Effector memory CD8-positive, alpha-beta T cell (primary cell): ENCODE measurements around the gene PCNX3.

Experiments
- ATAC-seq: fragments of 150-1000 bp; cut with Tn5 transposase; replicated peaks from 2 replicates; pipeline ENCODE4 v1.10.0; 2021; ENCODE audit warnings: mild to moderate bottlenecking, moderate library complexity
- DNase-seq, 3 experiments: peaks; one replicate each; pipeline ENCODE4 v3.0.0; 2021
- H3K27ac Mint-ChIP-seq, 2 donors: one replicate each; pipeline ENCODE4 v1.8.0; 2022; ENCODE audit warnings: mild to moderate bottlenecking in 2 of 2, mixed read lengths in 2 of 2, moderate library complexity in 2 of 2
- H3K27me3 Mint-ChIP-seq, 2 donors: one replicate each; pipeline ENCODE4 v1.8.0; 2022; ENCODE audit warnings: mixed read lengths in 2 of 2
- H3K36me3 Mint-ChIP-seq: one replicate; pipeline ENCODE4 v1.8.0; 2022; ENCODE audit warnings: mild to moderate bottlenecking, moderate library complexity, mixed read lengths; ENCODE audit not compliant: insufficient read depth
- H3K4me1 Mint-ChIP-seq, 2 donors: one replicate each; pipeline ENCODE4 v1.8.0; 2022; ENCODE audit warnings: low read depth in 2 of 2, mixed read lengths in 2 of 2
- H3K4me3 Mint-ChIP-seq, 2 donors: one replicate each; pipeline ENCODE4 v1.8.0; 2022; ENCODE audit warnings: mild to moderate bottlenecking in 2 of 2, mixed read lengths in 2 of 2, moderate library complexity in 2 of 2
- H3K9me3 Mint-ChIP-seq, 2 donors: one replicate each; pipeline ENCODE4 v1.8.0; 2022; ENCODE audit warnings: mixed read lengths in 2 of 2

PCNX3 gene

DNA sequence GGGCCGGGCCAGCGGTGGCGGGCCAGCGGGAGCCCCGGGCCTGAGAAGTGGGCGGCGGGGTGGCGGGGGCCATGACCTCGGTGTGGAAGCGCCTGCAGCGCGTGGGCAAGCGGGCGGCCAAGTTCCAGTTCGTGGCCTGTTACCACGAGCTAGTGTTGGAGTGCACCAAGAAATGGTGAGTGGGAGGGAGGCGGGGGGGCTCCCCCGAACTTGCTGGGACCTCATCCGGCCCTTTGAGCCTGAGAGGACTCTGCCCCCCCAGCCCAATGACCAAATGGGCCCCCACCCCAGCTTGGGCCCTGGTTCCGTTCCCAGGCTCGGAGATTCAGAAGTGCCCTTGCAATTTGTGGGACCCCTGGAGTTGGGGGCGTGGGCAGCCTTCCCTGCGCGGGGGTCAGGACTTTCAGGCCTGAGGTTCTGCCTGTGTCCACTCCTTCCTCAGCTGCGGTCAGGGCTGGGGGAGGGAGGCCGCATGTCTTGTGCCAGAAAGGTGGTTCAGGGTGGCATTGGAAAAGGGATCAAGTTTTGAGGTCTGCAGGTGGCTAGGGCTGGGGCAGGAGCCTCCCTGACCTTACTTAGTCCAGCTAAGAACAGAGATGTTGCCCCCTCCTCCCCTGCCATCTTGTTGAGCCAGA is 39.2 kb upstream of the PCNX3 start:
- DNase-seq (no peak), ATAC-seq (no peak)
- H3K4me1 Mint-ChIP-seq, result peaks cover 51 to 59% of the 10 kb centered on the region in 2 donors
- H3K27me3 Mint-ChIP-seq, result no peaks in the 10 kb centered on the region
- H3K36me3 Mint-ChIP-seq, result peaks cover 82% of the 10 kb centered on the region
- peak overlapping the region; percentile 86 to 87 for H3K4me3 Mint-ChIP-seq
- H3K9me3 Mint-ChIP-seq, result no peaks in the 10 kb centered on the region
- peak overlapping the region; percentile 76 to 98 for H3K27ac Mint-ChIP-seq

DNA sequence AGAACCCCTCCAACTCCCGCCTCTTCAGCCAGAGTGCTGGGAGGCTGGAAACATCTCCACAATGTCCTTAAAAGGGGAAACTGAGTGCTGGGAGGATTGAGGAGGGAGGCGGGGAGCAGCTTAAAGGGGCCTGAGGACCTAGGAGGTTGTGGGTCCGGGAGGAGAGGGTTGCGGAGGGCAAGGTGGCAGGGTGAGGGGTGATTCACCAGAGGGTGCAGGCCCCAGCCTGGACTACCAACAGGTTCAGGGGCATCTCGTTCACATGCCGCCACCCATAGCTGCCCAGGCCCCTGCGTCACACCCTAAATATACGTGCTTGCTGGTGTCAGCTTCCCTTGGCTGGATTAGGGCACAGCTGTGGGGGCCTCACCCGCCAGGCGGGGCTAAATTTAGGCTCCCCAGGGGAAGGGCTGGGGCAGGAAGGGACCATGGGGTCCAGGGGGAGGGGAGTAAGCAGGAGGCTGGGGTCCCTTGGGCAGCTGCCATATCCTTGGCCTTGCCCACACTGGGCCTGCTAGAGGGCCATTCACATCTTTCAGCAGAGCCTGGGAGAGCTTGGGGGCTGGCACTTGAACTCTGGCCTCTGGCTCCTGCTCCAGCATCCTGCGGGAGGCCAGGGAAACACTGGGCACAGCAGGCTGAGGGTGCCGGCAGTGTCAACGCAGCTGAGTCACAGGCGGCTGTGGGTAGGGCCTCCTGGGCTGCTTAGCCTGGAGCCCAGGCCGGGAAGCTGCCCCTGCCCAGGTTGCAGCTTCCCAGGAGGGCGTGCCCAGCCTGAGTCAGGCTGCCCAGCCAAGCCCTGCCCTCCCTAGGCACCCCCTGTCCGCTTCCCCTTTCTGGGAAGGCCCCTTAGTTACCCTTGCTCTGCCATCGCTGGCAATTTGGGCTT is 38.5 kb upstream of the PCNX3 start:
- Mint-ChIP-seq H3K4me3 (peak overlapping the region; percentile 86 to 87), H3K27ac (peak overlapping the region; percentile 76 to 98), H3K4me1 (peaks cover 49 to 52% of the 10 kb centered on the region in 2 donors), H3K27me3 (no peaks in the 10 kb centered on the region), H3K36me3 (peaks cover 78% of the 10 kb centered on the region), H3K9me3 (no peaks in the 10 kb centered on the region)
- DNase-seq (peak in 1 of 3 experiments; percentile 37), ATAC-seq (peak; percentile 3)

DNA sequence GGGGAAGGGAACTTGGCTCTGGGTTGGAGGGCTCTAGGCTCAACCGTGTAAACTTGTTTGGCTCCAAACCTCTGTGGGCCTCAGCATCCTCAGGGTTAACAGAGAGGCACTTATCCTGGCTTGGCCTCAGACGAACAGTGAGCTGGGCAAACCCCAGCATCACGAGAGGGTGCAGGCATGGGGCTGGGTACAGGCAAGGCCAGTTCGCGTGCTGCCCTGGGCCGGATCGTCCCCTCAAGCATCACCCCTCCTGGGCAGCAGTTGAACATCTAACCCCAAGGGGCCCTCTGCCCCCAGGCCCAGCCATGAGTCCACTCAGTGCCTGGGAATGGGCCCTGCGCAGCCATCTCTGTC is 37.8 kb upstream of the PCNX3 start:
- H3K36me3 Mint-ChIP-seq, result peaks cover 75% of the 10 kb centered on the region
- H3K27ac Mint-ChIP-seq, result peak overlapping the region; percentile 90 to 98
- H3K9me3 Mint-ChIP-seq, result no peaks in the 10 kb centered on the region
- DNase-seq (no peak), ATAC-seq (no peak)
- H3K27me3 Mint-ChIP-seq, result no peaks in the 10 kb centered on the region
- H3K4me1 Mint-ChIP-seq, result peaks cover 51 to 53% of the 10 kb centered on the region in 2 donors
- H3K4me3 Mint-ChIP-seq, result peak overlapping the region; percentile 86 to 87

- peak overlapping the region; percentile 86 to 87 for H3K4me3 Mint-ChIP-seq
- H3K27ac Mint-ChIP-seq, result peak overlapping the region; percentile 90 to 98
- ATAC-seq (no peak), DNase-seq (no peak)
- H3K9me3 Mint-ChIP-seq, result no peaks in the 10 kb centered on the region
- peaks cover 51 to 55% of the 10 kb centered on the region in 2 donors for H3K4me1 Mint-ChIP-seq
- peaks cover 73% of the 10 kb centered on the region for H3K36me3 Mint-ChIP-seq
- H3K27me3 Mint-ChIP-seq, result no peaks in the 10 kb centered on the region
These were observed 37.4 kb upstream of the PCNX3 start for GRCh38 chr11:65578134-65578533.

DNA sequence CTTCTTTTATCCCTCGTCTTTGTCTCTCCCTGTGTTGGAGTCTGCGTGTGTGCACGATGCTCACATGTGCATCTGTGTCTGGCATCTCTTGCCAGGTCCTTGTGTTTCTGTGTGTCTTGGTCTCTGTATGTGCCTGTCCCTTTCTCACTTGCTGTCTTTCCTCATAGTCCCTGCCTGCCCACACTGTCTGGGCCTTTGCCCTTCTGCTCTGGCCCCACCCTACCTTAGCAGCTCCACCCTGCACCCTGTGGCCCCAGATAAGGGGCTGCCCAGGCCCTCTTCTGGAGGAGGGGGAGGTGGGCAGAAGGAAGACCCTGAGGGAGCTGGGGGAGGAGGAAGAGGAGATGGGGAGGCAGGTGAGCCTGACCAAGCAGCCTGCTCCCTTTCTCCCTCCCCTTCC is 36.9 kb upstream of the PCNX3 start:
- no peaks in the 10 kb centered on the region for H3K27me3 Mint-ChIP-seq
- H3K9me3 Mint-ChIP-seq, result no peaks in the 10 kb centered on the region
- H3K4me3 Mint-ChIP-seq, result peak overlapping the region; percentile 86 to 87
- H3K36me3 Mint-ChIP-seq, result peaks cover 71% of the 10 kb centered on the region
- peak overlapping the region; percentile 90 to 98 for H3K27ac Mint-ChIP-seq
- ATAC-seq, result no peak
- peaks cover 51 to 53% of the 10 kb centered on the region in 2 donors for H3K4me1 Mint-ChIP-seq
- DNase-seq, result no peak

DNA sequence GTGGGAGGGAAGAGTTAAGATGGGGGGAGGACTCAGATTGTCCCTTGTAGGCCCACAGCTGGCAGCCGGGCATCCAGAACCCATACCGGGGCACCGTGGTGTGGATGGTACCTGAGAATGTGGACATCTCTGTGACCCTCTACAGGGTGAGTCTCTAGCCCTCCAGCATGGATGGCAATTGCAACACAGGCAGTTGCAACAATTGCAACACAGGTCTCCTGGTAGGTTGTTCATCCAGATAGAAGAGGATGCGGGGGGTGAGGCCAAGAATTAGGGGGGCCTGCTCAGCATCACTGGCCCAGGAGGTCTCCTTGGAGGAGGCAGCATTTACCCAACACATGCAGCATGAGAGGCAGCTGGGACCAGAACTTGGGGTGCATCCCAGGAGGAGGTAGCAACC is 36.3 kb upstream of the PCNX3 start:
- Mint-ChIP-seq H3K4me3 (peak overlapping the region in 1 of 2 donors; percentile 36), H3K27me3 (no peaks in the 10 kb centered on the region), H3K27ac (peak overlapping the region in 1 of 2 donors; percentile 98), H3K36me3 (peaks cover 67% of the 10 kb centered on the region), H3K4me1 (peaks cover 48 to 49% of the 10 kb centered on the region in 2 donors), H3K9me3 (no peaks in the 10 kb centered on the region)
- ATAC-seq, result no peak
- DNase-seq, result no peak

DNA sequence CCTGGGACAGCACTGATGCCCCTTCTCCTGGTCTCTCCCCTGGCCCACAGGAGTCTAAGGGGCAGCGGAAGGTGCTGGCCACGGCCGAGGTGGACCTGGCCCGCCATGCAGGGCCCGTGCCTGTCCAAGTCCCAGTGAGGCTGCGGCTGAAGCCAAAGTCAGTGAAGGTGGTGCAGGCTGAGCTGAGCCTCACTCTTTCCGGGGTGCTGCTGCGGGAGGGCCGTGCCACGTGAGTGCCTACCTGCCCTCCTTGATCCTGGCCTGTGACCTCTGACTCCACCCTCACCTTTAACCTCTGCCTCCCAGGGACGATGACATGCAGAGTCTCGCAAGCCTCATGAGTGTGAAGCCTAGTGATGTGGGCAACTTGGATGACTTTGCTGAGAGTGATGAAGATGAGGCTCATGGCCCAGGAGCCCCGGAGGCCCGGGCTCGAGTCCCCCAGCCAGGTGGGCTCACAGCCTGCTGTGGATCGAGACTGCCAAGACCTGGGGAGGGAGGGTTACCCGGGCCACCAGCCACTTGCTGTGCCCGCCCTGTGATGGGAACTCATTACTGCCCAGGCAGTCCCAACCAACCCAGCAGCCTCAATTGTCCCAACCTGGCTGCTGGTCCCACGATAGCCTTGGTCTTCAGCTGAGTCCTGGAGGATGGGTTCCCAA is 35.4 kb upstream of the PCNX3 start:
- ATAC-seq (no peak), DNase-seq (no peak)
- Mint-ChIP-seq H3K4me3 (no peak overlapping the region), H3K9me3 (no peaks in the 10 kb centered on the region), H3K27me3 (no peaks in the 10 kb centered on the region), H3K27ac (peak overlapping the region in 1 of 2 donors; percentile 87), H3K4me1 (peaks cover 43% of the 10 kb centered on the region in 2 donors), H3K36me3 (peaks cover 62% of the 10 kb centered on the region)

GRCh38 chr11:65580756-65581155 is 34.8 kb upstream of the PCNX3 start:
- ATAC-seq, result no peak
- peak overlapping the region in 1 of 2 donors; percentile 87 for H3K27ac Mint-ChIP-seq
- H3K4me3 Mint-ChIP-seq, result no peak overlapping the region
- no peak for DNase-seq
- H3K36me3 Mint-ChIP-seq, result peaks cover 56% of the 10 kb centered on the region
- H3K4me1 Mint-ChIP-seq, result peaks cover 38 to 42% of the 10 kb centered on the region in 2 donors
- H3K9me3 Mint-ChIP-seq, result no peaks in the 10 kb centered on the region
- H3K27me3 Mint-ChIP-seq, result no peaks in the 10 kb centered on the region

DNA sequence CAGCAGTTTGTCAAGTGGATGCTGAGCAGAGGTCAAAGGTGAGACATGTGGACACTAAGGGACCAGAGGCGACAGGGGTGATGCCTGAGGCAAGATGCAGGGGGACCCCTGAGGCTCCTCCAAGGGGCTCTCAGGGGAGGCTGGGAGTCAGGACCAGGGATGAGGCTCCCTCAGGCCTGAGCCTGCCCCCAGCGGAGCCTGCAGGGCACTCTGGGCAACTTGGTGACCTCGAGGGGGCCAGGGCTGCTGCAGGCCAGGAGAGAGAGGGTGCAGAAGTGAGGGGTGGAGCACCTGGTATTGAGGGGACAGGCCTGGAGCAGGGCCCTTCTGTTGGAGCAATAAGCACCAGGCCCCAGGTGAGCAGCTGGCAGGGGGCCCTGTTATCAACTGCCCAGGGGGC is 33.6 kb upstream of the PCNX3 start:
- H3K36me3 Mint-ChIP-seq, result peaks cover 51% of the 10 kb centered on the region
- no peak for DNase-seq
- H3K9me3 Mint-ChIP-seq, result no peaks in the 10 kb centered on the region
- H3K4me3 Mint-ChIP-seq, result no peak overlapping the region
- H3K27ac Mint-ChIP-seq, result peak overlapping the region; percentile 82 to 87
- ATAC-seq, result no peak
- H3K27me3 Mint-ChIP-seq, result no peaks in the 10 kb centered on the region
- H3K4me1 Mint-ChIP-seq, result peaks cover 36 to 38% of the 10 kb centered on the region in 2 donors

DNA sequence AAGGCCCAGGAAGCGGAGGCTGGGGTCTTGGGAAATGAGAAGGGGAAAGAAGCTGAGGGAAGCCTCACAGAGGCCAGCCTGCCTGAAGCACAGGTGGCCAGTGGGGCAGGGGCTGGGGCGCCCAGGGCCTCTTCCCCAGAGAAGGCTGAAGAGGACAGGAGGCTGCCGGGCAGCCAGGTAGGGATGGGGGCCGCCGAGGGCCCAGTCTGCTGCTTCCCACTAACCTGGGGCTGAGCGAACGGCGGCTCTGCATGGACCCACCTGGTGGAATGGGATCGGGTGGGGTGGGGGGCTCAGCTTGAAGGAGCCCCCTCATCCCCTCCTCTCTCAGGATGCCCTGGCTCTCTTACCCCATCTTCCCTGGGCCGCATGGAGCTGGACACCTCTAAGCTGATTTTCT is 32.0 kb upstream of the PCNX3 start:
- H3K4me3 Mint-ChIP-seq, result no peak overlapping the region
- H3K4me1 Mint-ChIP-seq, result peaks cover 37 to 38% of the 10 kb centered on the region in 2 donors
- H3K27me3 Mint-ChIP-seq, result no peaks in the 10 kb centered on the region
- ATAC-seq (no peak), DNase-seq (no peak)
- H3K36me3 Mint-ChIP-seq, result peaks cover 44% of the 10 kb centered on the region
- H3K27ac Mint-ChIP-seq, result peak overlapping the region; percentile 82 to 87
- H3K9me3 Mint-ChIP-seq, result no peaks in the 10 kb centered on the region

GRCh38 chr11:65584106-65584505 is 31.5 kb upstream of the PCNX3 start:
- ATAC-seq (no peak), DNase-seq (no peak)
- H3K4me1 Mint-ChIP-seq, result peaks cover 36 to 39% of the 10 kb centered on the region in 2 donors

GRCh38 chr11:65584723-65585171 is 30.8 kb upstream of the PCNX3 start:
- H3K36me3 Mint-ChIP-seq, result peaks cover 42% of the 10 kb centered on the region
- no peak for DNase-seq
- no peaks in the 10 kb centered on the region for H3K9me3 Mint-ChIP-seq
- H3K27ac Mint-ChIP-seq, result no peak overlapping the region
- ATAC-seq, result no peak
- no peaks in the 10 kb centered on the region for H3K27me3 Mint-ChIP-seq
- peaks cover 37% of the 10 kb centered on the region in 2 donors for H3K4me1 Mint-ChIP-seq
- no peak overlapping the region for H3K4me3 Mint-ChIP-seq

More at GRCh38 chr11:65584106-65584505, 31.5 kb upstream of the PCNX3 start:
- H3K4me3 Mint-ChIP-seq, result no peak overlapping the region
- H3K27me3 Mint-ChIP-seq, result no peaks in the 10 kb centered on the region
- H3K36me3 Mint-ChIP-seq, result peaks cover 46% of the 10 kb centered on the region
- H3K27ac Mint-ChIP-seq, result no peak overlapping the region
- no peaks in the 10 kb centered on the region for H3K9me3 Mint-ChIP-seq

DNA sequence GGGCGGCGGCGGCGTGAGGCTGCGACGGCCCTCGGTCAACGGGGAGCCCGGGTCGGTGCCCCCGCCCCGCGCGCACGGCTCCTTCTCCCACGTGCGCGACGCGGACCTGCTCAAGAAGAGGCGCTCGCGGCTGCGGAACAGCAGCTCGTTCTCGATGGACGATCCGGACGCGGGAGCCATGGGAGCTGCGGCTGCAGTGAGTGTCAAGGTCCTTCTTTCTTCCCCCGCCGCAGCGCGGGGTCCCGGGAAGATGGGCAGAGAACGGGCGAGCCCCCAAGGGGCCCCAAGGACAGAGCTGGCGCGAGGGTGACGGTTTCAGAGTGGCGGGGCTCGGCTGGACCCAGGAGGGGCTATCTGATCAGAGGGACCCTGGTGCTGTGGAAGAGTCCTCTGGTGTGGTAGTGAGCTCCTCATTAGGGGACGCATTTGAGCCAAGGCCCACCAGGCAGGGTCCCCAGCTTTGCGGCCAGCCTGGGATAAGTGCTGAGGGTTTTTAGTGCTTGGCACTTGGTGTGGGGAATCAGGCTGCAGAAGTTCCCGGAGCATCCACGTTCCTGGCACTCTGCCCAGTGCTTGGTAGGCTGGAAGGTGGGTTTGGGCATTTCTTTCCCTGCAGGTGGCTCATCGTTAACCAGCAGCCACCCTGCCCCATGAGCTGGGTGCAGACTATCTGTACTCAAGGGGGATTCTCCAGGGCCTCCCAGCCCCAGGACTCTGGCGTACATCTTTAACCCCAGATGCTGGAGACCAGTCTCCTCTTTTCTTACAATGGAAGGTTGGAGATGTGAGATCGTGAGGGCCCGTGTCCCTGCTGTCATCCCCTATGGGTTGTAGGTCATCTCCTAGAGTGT is 30.0 kb upstream of the PCNX3 start:
- Mint-ChIP-seq H3K9me3 (no peaks in the 10 kb centered on the region), H3K36me3 (peaks cover 40% of the 10 kb centered on the region), H3K27ac (peak overlapping the region; percentile 28 to 78), H3K27me3 (no peaks in the 10 kb centered on the region), H3K4me3 (no peak overlapping the region), H3K4me1 (peaks cover 34 to 35% of the 10 kb centered on the region in 2 donors)
- no peak for ATAC-seq
- no peak for DNase-seq
